GM23248 (cell line): ENCODE data around the gene ABCG1.

ENCODE experiments used
- EZH2 ChIP-seq: fragments of 200-600 bp; sonication (generic); IDR thresholded peaks from 2 replicates; pipeline ENCODE4 v1.6.1; 2018; ENCODE audit warnings: antibody characterized with exemption, mild to moderate bottlenecking; ENCODE audit not compliant: insufficient read depth, poor library complexity, severe bottlenecking
- EZH2phosphoT487 ChIP-seq: fragments of 200-600 bp; sonication (generic); IDR thresholded peaks from 2 replicates; pipeline ENCODE4 v1.6.1; 2018; ENCODE audit warnings: antibody characterized with exemption, moderate library complexity, mild to moderate bottlenecking, low read depth; ENCODE audit not compliant: insufficient read depth

DNA sequence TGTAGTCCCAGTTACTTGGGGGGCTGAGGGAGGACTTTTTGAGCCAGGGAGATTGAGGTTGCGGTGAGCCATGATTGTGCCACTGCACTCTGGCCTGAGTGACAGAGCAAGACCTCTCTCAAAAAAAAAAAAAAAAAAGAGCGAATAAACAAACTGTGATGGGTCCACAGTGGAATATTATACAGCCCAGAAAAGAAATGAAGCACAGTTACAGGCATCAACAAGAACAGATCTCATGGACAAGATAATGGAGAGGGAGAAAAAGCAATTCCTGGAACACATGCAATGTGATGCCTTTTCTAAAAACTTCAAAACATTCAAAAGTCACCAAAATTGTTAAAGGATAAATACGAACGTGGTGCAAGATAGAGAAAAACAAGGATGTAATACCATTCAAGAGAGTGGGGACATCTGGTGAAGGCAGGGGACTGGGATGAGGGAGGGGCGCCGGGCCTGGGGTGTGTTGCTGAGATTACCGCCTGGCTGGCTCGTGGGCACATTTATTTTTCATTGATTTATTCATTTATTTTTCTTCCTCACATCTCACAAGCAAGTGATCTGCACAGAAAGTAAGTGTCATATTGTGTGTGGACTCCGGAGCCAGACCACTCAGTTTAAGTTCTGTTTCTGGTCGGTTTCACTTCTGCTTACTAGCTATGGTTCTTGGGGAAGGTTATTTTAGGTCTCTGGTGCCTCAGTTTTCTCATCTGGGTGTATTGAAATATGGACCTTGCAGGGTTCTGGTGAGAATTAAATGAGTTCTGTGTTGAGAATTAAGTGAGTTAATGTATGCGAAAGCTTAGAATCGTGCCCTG, 30.1 kb downstream of the ABCG1 start:
- no peak for TF ChIP-seq EZH2
- TF ChIP-seq EZH2phosphoT487 = no peak
